Measurements from ENCODE around the gene HOXA9. TPM values are rescaled to one million over a fixed set of nuclear protein-coding genes. Genes with fewer than 3 reads are reported as not detected.

The HOXA9 gene
- total RNA-seq, 1 experiment from 2014 or later, result not detected

GRCh38 chr7:27151931-27152815 is 13.2 kb downstream of the HOXA9 start, which contains the start of gene HOXA3:
Gene HOXA3 (minus strand): TSS chr7:27152583. CDS start chr7:27110640, 41,943 bp downstream.
- Histone ChIP-seq H3K4me3 (ENCODE audit: insufficient read depth, low read depth, low read length) (no peak within 1 kb of the TSS), H3K36me3 (replicated peaks; ENCODE audit: control insufficient read depth, insufficient read depth, low read length) (no peaks in the 10 kb centered on the region), H3K27me3 (ENCODE audit: control insufficient read depth, insufficient read depth, low read length) (peaks cover 100% of the 10 kb centered on the region)
- peak; percentile 73 for DNase-seq

- peak; percentile 79 for DNase-seq
- Histone ChIP-seq H3K4me3 (ENCODE audit: insufficient read depth, low read depth, low read length) (no peak overlapping the region), H3K36me3 (replicated peaks; ENCODE audit: control insufficient read depth, insufficient read depth, low read length) (no peaks in the 10 kb centered on the region), H3K27me3 (ENCODE audit: control insufficient read depth, insufficient read depth, low read length) (peaks cover 100% of the 10 kb centered on the region)
Observed at GRCh38 chr7:27151341-27151930, 13.9 kb downstream of the HOXA9 start.

- peak; percentile 97 for DNase-seq
Observed at GRCh38 chr7:27150568-27151340, 14.6 kb downstream of the HOXA9 start.

GRCh38 chr7:27149842-27150567 is 15.3 kb downstream of the HOXA9 start:
- peaks cover 100% of the 10 kb centered on the region for H3K27me3 ChIP-seq (ENCODE audit: control insufficient read depth, insufficient read depth, low read length)
- no peak overlapping the region for H3K4me3 ChIP-seq (ENCODE audit: insufficient read depth, low read depth, low read length)
- H3K36me3 ChIP-seq (replicated peaks; ENCODE audit: control insufficient read depth, insufficient read depth, low read length), result no peaks in the 10 kb centered on the region
- no peak for DNase-seq

More at GRCh38 chr7:27150568-27151340, 14.6 kb downstream of the HOXA9 start:
- no peak overlapping the region for H3K4me3 ChIP-seq (ENCODE audit: insufficient read depth, low read depth, low read length)
- no peaks in the 10 kb centered on the region for H3K36me3 ChIP-seq (replicated peaks; ENCODE audit: control insufficient read depth, insufficient read depth, low read length)
- H3K27me3 ChIP-seq (ENCODE audit: control insufficient read depth, insufficient read depth, low read length), result peaks cover 100% of the 10 kb centered on the region

GRCh38 chr7:27148756-27149641 is 16.3 kb downstream of the HOXA9 start:
- no peaks in the 10 kb centered on the region for H3K36me3 ChIP-seq (replicated peaks; ENCODE audit: control insufficient read depth, insufficient read depth, low read length)
- H3K27me3 ChIP-seq (ENCODE audit: control insufficient read depth, insufficient read depth, low read length), result peaks cover 100% of the 10 kb centered on the region
- peak; percentile 55 for DNase-seq
- H3K4me3 ChIP-seq (ENCODE audit: insufficient read depth, low read depth, low read length), result no peak overlapping the region

GRCh38 chr7:27148031-27148755 is 17.1 kb downstream of the HOXA9 start:
- peak; percentile 59 for DNase-seq
- no peaks in the 10 kb centered on the region for H3K36me3 ChIP-seq (replicated peaks; ENCODE audit: control insufficient read depth, insufficient read depth, low read length)
- no peak overlapping the region; the same call in 1 of the 2 replicates for H3K4me3 ChIP-seq (ENCODE audit: insufficient read depth, low read depth, low read length)
- peaks cover 99% of the 10 kb centered on the region for H3K27me3 ChIP-seq (ENCODE audit: control insufficient read depth, insufficient read depth, low read length)

GRCh38 chr7:27147199-27148030 is 17.9 kb downstream of the HOXA9 start, which contains the start of gene HOXA6:
Gene HOXA6 (minus strand): TSS chr7:27147774. CDS start chr7:27147749, 25 bp downstream.
- peak; percentile 81 for DNase-seq
- peaks cover 99% of the 10 kb centered on the region for H3K27me3 ChIP-seq (ENCODE audit: control insufficient read depth, insufficient read depth, low read length)

GRCh38 chr7:27146491-27147198 is 18.7 kb downstream of the HOXA9 start:
- no peaks in the 10 kb centered on the region for H3K36me3 ChIP-seq (replicated peaks; ENCODE audit: control insufficient read depth, insufficient read depth, low read length)
- DNase-seq, result peak; percentile 39
- H3K4me3 ChIP-seq (ENCODE audit: insufficient read depth, low read depth, low read length), result no peak overlapping the region
- H3K27me3 ChIP-seq (ENCODE audit: control insufficient read depth, insufficient read depth, low read length), result peaks cover 99% of the 10 kb centered on the region

More at GRCh38 chr7:27147199-27148030, 17.9 kb downstream of the HOXA9 start, which contains the start of gene HOXA6:
- Histone ChIP-seq H3K36me3 (replicated peaks; ENCODE audit: control insufficient read depth, insufficient read depth, low read length) (no peaks in the 10 kb centered on the region), H3K4me3 (ENCODE audit: insufficient read depth, low read depth, low read length) (no peak within 1 kb of the TSS; the same call in 1 of the 2 replicates)

GRCh38 chr7:27145914-27146412 is 19.4 kb downstream of the HOXA9 start:
- peaks cover 99% of the 10 kb centered on the region for H3K27me3 ChIP-seq (ENCODE audit: control insufficient read depth, insufficient read depth, low read length)
- peak; percentile 45 for DNase-seq
- H3K36me3 ChIP-seq (replicated peaks; ENCODE audit: control insufficient read depth, insufficient read depth, low read length), result no peaks in the 10 kb centered on the region
- no peak overlapping the region for H3K4me3 ChIP-seq (ENCODE audit: insufficient read depth, low read depth, low read length)

GRCh38 chr7:27145165-27145913 is 20.0 kb downstream of the HOXA9 start:
- peak; percentile 66 for DNase-seq
- Histone ChIP-seq H3K4me3 (ENCODE audit: insufficient read depth, low read depth, low read length) (no peak overlapping the region), H3K27me3 (ENCODE audit: control insufficient read depth, insufficient read depth, low read length) (peaks cover 99% of the 10 kb centered on the region), H3K36me3 (replicated peaks; ENCODE audit: control insufficient read depth, insufficient read depth, low read length) (no peaks in the 10 kb centered on the region)

- peak; percentile 76 for DNase-seq
- Histone ChIP-seq H3K27me3 (ENCODE audit: control insufficient read depth, insufficient read depth, low read length) (peaks cover 99% of the 10 kb centered on the region), H3K36me3 (replicated peaks; ENCODE audit: control insufficient read depth, insufficient read depth, low read length) (no peaks in the 10 kb centered on the region), H3K4me3 (ENCODE audit: insufficient read depth, low read depth, low read length) (no peak overlapping the region)
Observed at GRCh38 chr7:27144781-27145164, 20.6 kb downstream of the HOXA9 start.

Measured in H7 (cell line).